H1 (cell line): Measurements from ENCODE around the gene HIVEP3. TPM values are rescaled to one million over a fixed set of nuclear protein-coding genes. Genes with fewer than 3 reads are reported as not detected.

Experiments used
- CTCF ChIA-PET: fragments of 300-600 bp; sonication (Branson Sonifier 250); formaldehyde crosslinking; loops from one replicate; lab custom pipeline; 2021; ENCODE audit not compliant: partially characterized antibody; lab: Charles Lee
- POLR2A ChIA-PET: fragments of 300-600 bp; sonication (Branson Sonifier 250); formaldehyde crosslinking; loops from one replicate; lab custom pipeline; 2021; ENCODE audit warnings: inconsistent platforms; ENCODE audit not compliant: partially characterized antibody; lab: Charles Lee
- DNase-seq, 2 experiments: peaks; one replicate each; pipeline versions ENCODE4 v3.0.0 to v3.0.0-alpha.2; 2010 to 2022; ENCODE audit warnings: low spot score in 2 of 2, low read depth in 1 of 2, mixed read lengths in 1 of 2
- FAIRE-seq: peaks from 2 replicates; lab custom pipeline; 2011; peaks lifted over from hg19 to GRCh38; lab: Jason Lieb, UNC
- H2AFZ ChIP-seq: 2 replicates; pipeline ENCODE4 v1.8.1; 2012; ENCODE audit warnings: low read length, inconsistent platforms
- H2AK5ac ChIP-seq: 2 replicates; pipeline ENCODE4 v1.6.1; 2013; ENCODE audit warnings: low read depth, low read length
- H2BK120ac ChIP-seq: replicated peaks from 2 replicates; pipeline ENCODE3; 2013; ENCODE audit warnings: low read depth, low read length, inconsistent platforms
- H2BK12ac ChIP-seq: 2 replicates; pipeline ENCODE4 v1.6.1; 2013; ENCODE audit warnings: low read depth, low read length
- H2BK15ac ChIP-seq: 2 replicates; pipeline ENCODE4 v1.6.1; 2013; ENCODE audit warnings: low read length
- H2BK20ac ChIP-seq: 2 replicates; pipeline ENCODE4 v1.6.1; 2013; ENCODE audit warnings: low read length
- H2BK5ac ChIP-seq: 2 replicates; pipeline ENCODE4 v1.6.1; 2013; ENCODE audit warnings: low read depth, low read length
- H3K14ac ChIP-seq: 2 replicates; pipeline ENCODE4 v1.6.1; 2013; ENCODE audit warnings: inconsistent platforms; ENCODE audit not compliant: insufficient read length
- H3K18ac ChIP-seq: 2 replicates; pipeline ENCODE4 v1.6.1; 2013; ENCODE audit warnings: low read length; ENCODE audit errors: extremely low read depth
- H3K23ac ChIP-seq: 2 replicates; pipeline ENCODE4 v1.6.1; 2013; ENCODE audit warnings: inconsistent platforms; ENCODE audit not compliant: insufficient read length
- H3K23me2 ChIP-seq: 2 replicates; pipeline ENCODE4 v1.6.1; 2013; ENCODE audit warnings: low read depth, low read length
- H3K27ac ChIP-seq: 2 replicates; pipeline ENCODE4 v1.6.1; 2011; ENCODE audit warnings: low read depth, low read length, inconsistent platforms
- H3K27me3 ChIP-seq, 4 experiments: replicated peaks in 1 of 4; 1 replicate in 1 of 4; 2 replicates in 3 of 4; pipeline versions ENCODE4 v1.6.1 to v1.8.1; 2011 to 2013; ENCODE audit warnings: low read length in 3 of 4, mild to moderate bottlenecking in 3 of 4, inconsistent platforms in 2 of 4, mixed read lengths in 2 of 4, moderate library complexity in 1 of 4; ENCODE audit not compliant: control insufficient read depth in 3 of 4, insufficient read depth in 3 of 4; ENCODE audit errors: extremely low read depth in 1 of 4
- H3K36me3 ChIP-seq, 4 experiments: 2 replicates each; pipeline versions ENCODE4 v1.6.1 to v1.8.1; 2011 to 2013; ENCODE audit warnings: mild to moderate bottlenecking in 4 of 4, low read length in 3 of 4, moderate library complexity in 2 of 4, control low read depth in 1 of 4, inconsistent platforms in 1 of 4; ENCODE audit not compliant: insufficient read depth in 4 of 4, control insufficient read depth in 2 of 4
- H3K4ac ChIP-seq: replicated peaks from 2 replicates; pipeline ENCODE3; 2013; ENCODE audit warnings: low read length, low read depth, mixed read lengths, inconsistent platforms; ENCODE audit not compliant: insufficient read length
- H3K4me1 ChIP-seq, 4 experiments: replicated peaks in 1 of 4; 1 replicate in 1 of 4; 2 replicates in 3 of 4; pipeline versions ENCODE4 v1.6.1 to v1.8.1; 2011 to 2013; ENCODE audit warnings: low read length in 3 of 4, inconsistent platforms in 2 of 4, mixed read lengths in 1 of 4; ENCODE audit not compliant: insufficient read depth in 4 of 4, control insufficient read depth in 3 of 4
- H3K4me2 ChIP-seq, 2 experiments: 2 replicates each; pipeline versions ENCODE4 v1.6.1 to v1.8.1; 2011 to 2013; ENCODE audit warnings: low read depth in 2 of 2, low read length in 2 of 2, control low read depth in 1 of 2, inconsistent platforms in 1 of 2, mild to moderate bottlenecking in 1 of 2; ENCODE audit not compliant: insufficient read depth in 1 of 2
- H3K4me3 ChIP-seq, 4 experiments: fragments of 200-600, 300-600 bp in 1 of 4; sonication (generic), shearing (Covaris generic), sonication (Bioruptor Twin) in 1 of 4; 2 replicates each; pipeline versions ENCODE4 v1.5.1 to v1.8.1; 2011 to 2016; ENCODE audit warnings: low read length in 4 of 4, low read depth in 3 of 4, control low read depth in 2 of 4, inconsistent platforms in 2 of 4, mild to moderate bottlenecking in 2 of 4, mixed read lengths in 1 of 4, moderate library complexity in 1 of 4; ENCODE audit not compliant: insufficient read depth in 2 of 4; ENCODE audit errors: extremely low read depth in 1 of 4
- H3K56ac ChIP-seq: replicated peaks from 2 replicates; pipeline ENCODE3; 2013; ENCODE audit warnings: low read depth, mild to moderate bottlenecking, mixed read lengths, low read length, inconsistent platforms; ENCODE audit not compliant: insufficient read length
- H3K79me1 ChIP-seq: 2 replicates; pipeline ENCODE4 v1.6.1; 2013; ENCODE audit warnings: low read depth, low read length, control low read depth
- H3K79me2 ChIP-seq, 2 experiments: 2 replicates each; pipeline versions ENCODE4 v1.6.1 to v1.8.1; 2012 to 2013; ENCODE audit warnings: low read length in 2 of 2, mild to moderate bottlenecking in 2 of 2, inconsistent platforms in 1 of 2; ENCODE audit not compliant: insufficient read depth in 2 of 2, control insufficient read depth in 1 of 2
- H3K9ac ChIP-seq, 4 experiments: replicated peaks in 1 of 4; 1 replicate in 1 of 4; 2 replicates in 3 of 4; pipeline versions ENCODE4 v1.6.1 to v1.8.1; 2011 to 2013; ENCODE audit warnings: low read depth in 3 of 4, low read length in 3 of 4, control low read depth in 2 of 4, mild to moderate bottlenecking in 2 of 4, moderate library complexity in 2 of 4, inconsistent platforms in 1 of 4; ENCODE audit errors: extremely low read depth in 1 of 4
- H3K9me3 ChIP-seq, 2 experiments: 2 replicates each; pipeline versions ENCODE4 v1.6.1 to v1.8.1; 2012 to 2013; ENCODE audit warnings: mild to moderate bottlenecking in 2 of 2, moderate library complexity in 2 of 2, control low read depth in 1 of 2, inconsistent platforms in 1 of 2, low read depth in 1 of 2, low read length in 1 of 2, mixed read lengths in 1 of 2; ENCODE audit not compliant: insufficient read depth in 2 of 2
- H4K20me1 ChIP-seq, 2 experiments: replicated peaks in 1 of 2; 2 replicates each; pipeline versions ENCODE3 to v1.8.1; 2011 to 2013; ENCODE audit warnings: inconsistent platforms in 2 of 2, low read length in 2 of 2, mild to moderate bottlenecking in 1 of 2; ENCODE audit not compliant: insufficient read depth in 2 of 2, control insufficient read depth in 1 of 2
- H4K5ac ChIP-seq: 2 replicates; pipeline ENCODE4 v1.6.1; 2013; ENCODE audit warnings: low read length, low read depth, mixed read lengths, inconsistent platforms; ENCODE audit not compliant: insufficient read length
- H4K8ac ChIP-seq: 2 replicates; pipeline ENCODE4 v1.8.0; 2013; ENCODE audit warnings: mild to moderate bottlenecking, moderate library complexity, low read length, inconsistent platforms; ENCODE audit not compliant: insufficient read depth; ENCODE audit errors: extremely low read depth
- H4K91ac ChIP-seq: replicated peaks from 2 replicates; pipeline ENCODE3; 2013; ENCODE audit warnings: low read length, mixed read lengths, inconsistent platforms; ENCODE audit not compliant: insufficient read length
- CBX5 ChIP-seq: fragments of 300-800, 300-1000 bp; sonication (generic); IDR thresholded peaks from 2 replicates; pipeline ENCODE4 v1.7.1; 2016; ENCODE audit warnings: antibody characterized with exemption, low read length, low read depth
- WGBS, 2 experiments: shearing (Covaris generic) in 1 of 2; methylation state at CpG; one replicate each; pipeline versions ENCODE4 v1.1.6 to v1.1.7; 2013 to 2015; ENCODE audit warnings: low lambda C conversion rate in 2 of 2, mixed read lengths in 2 of 2, inconsistent platforms in 1 of 2, low coverage in 1 of 2, missing lambda C conversion rate in 1 of 2; ENCODE audit not compliant: insufficient replicate concordance in 2 of 2, insufficient coverage in 1 of 2, insufficient read length in 1 of 2; ENCODE audit errors: extremely low coverage in 1 of 2, missing lambda C conversion rate in 1 of 2; 5-methylcytosine and 5-hydroxymethylcytosine counted together
- polyA plus RNA-seq, 7 experiments: library from polyadenylated mRNA; depleted of rRNA in 3 of 7; stranded (reverse) in 5 of 7; unstranded in 2 of 7; fragments of >200 nt in 5 of 7; fragments of 200-250 nt in 2 of 7; gene quantifications; 1 replicate in 5 of 7; 2 replicates in 1 of 7; 4 replicates in 1 of 7; pipeline versions ENCODE4 v1.2.1 to v1.2.3, GENCODE V29; 2011 to 2013; ENCODE audit warnings: missing spikeins in 2 of 7, mixed read lengths in 2 of 7
- total RNA-seq: library from RNA; stranded (reverse); fragmentation: NEBNext Ultra II Directional; extraction: Animal tissue kit (Norgen Biotek cat#: 25700); gene quantifications from 2 replicates; pipeline ENCODE4 v1.2.1, GENCODE V29; 2021

The HIVEP3 gene
- total and polyA plus RNA-seq, 2 of the 8 experiments (the other 6 are each of a cell fraction or from before 2014, with no cell fraction given): 0.24 to 0.69 TPM

DNA sequence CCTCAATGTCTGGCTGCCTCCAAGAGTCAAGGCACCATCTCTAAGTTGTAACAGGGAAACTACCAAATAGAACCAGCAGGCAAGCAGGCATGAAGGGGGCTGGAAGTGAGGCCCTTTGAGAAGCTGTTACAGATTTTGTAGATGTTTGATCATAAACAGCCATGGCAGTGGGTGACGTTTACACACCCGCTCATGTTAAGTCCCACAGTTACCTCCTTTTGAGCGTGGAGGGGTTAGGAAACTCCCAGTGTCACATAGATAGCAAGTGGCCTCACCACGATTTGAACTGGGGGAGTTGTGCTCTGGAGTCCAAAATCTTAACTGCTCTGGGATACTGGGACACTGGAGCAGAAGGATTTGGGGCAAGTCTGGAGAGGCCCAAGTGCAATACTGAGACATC lies 192.4 kb downstream of the HIVEP3 start:
- H3K4me1 ChIP-seq: peaks cover 0 to 3% (median 0%) of the 10 kb centered on the region in 4 experiments; a peak in 1 of 7 replicates

More for the DNA sequence above, 192.4 kb downstream of the HIVEP3 start:
- Histone ChIP-seq H4K5ac (no peak overlapping the region), H2BK5ac (no peak overlapping the region), H4K20me1 (no peaks in the 10 kb centered on the region), H3K79me2 (no peaks in the 10 kb centered on the region), H3K4me3 (no peak overlapping the region), H4K91ac (no peak overlapping the region), H4K8ac (no peak overlapping the region), H3K4ac (no peak overlapping the region), H3K27me3 (no peaks in the 10 kb centered on the region), H3K9me3 (no peaks in the 10 kb centered on the region), H3K4me2 (no peak overlapping the region), H3K79me1 (no peaks in the 10 kb centered on the region), H3K18ac (no peak overlapping the region), H2BK15ac (no peak overlapping the region), H3K36me3 (no peaks in the 10 kb centered on the region), H3K27ac (no peak overlapping the region), H3K23ac (no peak overlapping the region), H2BK120ac (no peak overlapping the region), H2AFZ (no peak overlapping the region), H2BK12ac (no peak overlapping the region), H3K23me2 (no peaks in the 10 kb centered on the region; the same call in 1 of the 2 replicates), H3K56ac (no peak overlapping the region), H2AK5ac (no peak overlapping the region), H3K14ac (no peak overlapping the region), H2BK20ac (no peak overlapping the region), H3K9ac (no peak overlapping the region)
- TF ChIP-seq CBX5: no peak
- FAIRE-seq: no peak
- WGBS, 2 experiments: 91% methylated on average over 4 of the region's 4 CpGs; no CpG with 5 or more reads in 1 of the 2 experiments
- ChIA-PET POLR2A (no interaction called here), CTCF (interaction anchor here (0.9 to 1.6 kb wide), 5 partner anchors 10 to 152 kb away, joined by 3 to 5 read pairs (median 3); no protein-coding TSS in a partner anchor)
- DNase-seq: no peak
